ENCODE results near the gene PLIN5. TPM values are rescaled to one million over a fixed set of nuclear protein-coding genes. Genes with fewer than 3 reads are reported as not detected.

The PLIN5 gene
- total RNA-seq, 2 experiments from 2014 or later, result 0.31 to 0.93 TPM

DNA sequence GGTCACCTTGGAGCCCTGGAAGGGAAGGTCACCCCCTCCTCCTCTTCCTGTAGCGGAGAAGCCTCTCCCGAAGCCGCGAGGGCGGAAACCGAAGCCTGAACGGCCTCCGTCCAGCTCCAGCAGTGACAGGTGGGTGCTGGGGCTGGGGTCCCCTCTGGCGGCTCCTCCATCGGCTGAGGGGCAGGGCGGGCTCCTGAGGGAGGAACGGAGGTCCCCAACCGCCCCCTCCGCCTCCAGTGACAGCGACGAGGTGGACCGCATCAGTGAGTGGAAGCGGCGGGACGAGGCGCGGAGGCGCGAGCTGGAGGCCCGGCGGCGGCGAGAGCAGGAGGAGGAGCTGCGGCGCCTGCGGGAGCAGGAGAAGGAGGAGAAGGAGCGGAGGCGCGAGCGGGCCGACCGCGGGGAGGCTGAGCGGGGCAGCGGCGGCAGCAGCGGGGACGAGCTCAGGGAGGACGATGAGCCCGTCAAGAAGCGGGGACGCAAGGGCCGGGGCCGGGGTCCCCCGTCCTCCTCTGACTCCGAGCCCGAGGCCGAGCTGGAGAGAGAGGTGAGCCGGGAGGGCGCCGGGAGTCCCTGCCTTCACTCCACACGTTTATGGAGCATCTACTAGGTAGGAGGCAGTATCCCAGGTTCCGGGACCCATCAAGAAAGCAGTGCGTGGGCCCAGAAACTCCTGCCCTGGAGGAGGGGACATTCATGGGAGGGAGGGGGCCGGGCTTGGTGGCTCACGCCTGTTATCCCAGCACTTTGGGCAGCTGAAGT lies 40.9 kb downstream of the PLIN5 start:
- CTCF ChIA-PET, result no interaction called here
- Mint-ChIP-seq H3K9me3 (no peaks in the 10 kb centered on the region), H3K27me3 (no peaks in the 10 kb centered on the region), H3K4me1 (ENCODE audit: low read depth) (no peaks in the 10 kb centered on the region), H3K4me3 (no peak overlapping the region), H3K36me3 (ENCODE audit: low read depth) (peaks cover 21% of the 10 kb centered on the region), H3K27ac (no peak overlapping the region)
- intact Hi-C loops (cut with DNase I, micrococcal nuclease), result no loop called here
- Histone ChIP-seq H3K4me1 (ENCODE audit: insufficient read depth, low read length) (no peaks in the 10 kb centered on the region), H3K9me3 (ENCODE audit: control insufficient read depth in 1 of 2, insufficient read depth in 1 of 2, low read length in 2 of 2) (peaks cover 0 to 6% of the 10 kb centered on the region in 2 experiments), H3K36me3 (ENCODE audit: insufficient read depth, low read length) (peaks cover 73% of the 10 kb centered on the region), H3K27me3 (ENCODE audit: control insufficient read depth in 1 of 2, insufficient read depth in 2 of 2, low read length in 2 of 2) (no peaks in the 10 kb centered on the region), H3K27ac (ENCODE audit: low read depth in 1 of 2, low read length in 2 of 2) (no peak overlapping the region), H3K4me3 (ENCODE audit: low read length) (no peak overlapping the region)
- ATAC-seq (ENCODE audit: poor library complexity) (no peak), DNase-seq (peak in 1 of 14 experiments; percentile 29)
- TF ChIP-seq, protein P1, sequence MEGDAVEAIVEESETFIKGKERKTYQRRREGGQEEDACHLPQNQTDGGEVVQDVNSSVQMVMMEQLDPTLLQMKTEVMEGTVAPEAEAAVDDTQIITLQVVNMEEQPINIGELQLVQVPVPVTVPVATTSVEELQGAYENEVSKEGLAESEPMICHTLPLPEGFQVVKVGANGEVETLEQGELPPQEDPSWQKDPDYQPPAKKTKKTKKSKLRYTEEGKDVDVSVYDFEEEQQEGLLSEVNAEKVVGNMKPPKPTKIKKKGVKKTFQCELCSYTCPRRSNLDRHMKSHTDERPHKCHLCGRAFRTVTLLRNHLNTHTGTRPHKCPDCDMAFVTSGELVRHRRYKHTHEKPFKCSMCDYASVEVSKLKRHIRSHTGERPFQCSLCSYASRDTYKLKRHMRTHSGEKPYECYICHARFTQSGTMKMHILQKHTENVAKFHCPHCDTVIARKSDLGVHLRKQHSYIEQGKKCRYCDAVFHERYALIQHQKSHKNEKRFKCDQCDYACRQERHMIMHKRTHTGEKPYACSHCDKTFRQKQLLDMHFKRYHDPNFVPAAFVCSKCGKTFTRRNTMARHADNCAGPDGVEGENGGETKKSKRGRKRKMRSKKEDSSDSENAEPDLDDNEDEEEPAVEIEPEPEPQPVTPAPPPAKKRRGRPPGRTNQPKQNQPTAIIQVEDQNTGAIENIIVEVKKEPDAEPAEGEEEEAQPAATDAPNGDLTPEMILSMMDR (IDR thresholded peaks at IDR 0.05), result no peak
- POLR2A ChIA-PET, result no interaction called here

DNA sequence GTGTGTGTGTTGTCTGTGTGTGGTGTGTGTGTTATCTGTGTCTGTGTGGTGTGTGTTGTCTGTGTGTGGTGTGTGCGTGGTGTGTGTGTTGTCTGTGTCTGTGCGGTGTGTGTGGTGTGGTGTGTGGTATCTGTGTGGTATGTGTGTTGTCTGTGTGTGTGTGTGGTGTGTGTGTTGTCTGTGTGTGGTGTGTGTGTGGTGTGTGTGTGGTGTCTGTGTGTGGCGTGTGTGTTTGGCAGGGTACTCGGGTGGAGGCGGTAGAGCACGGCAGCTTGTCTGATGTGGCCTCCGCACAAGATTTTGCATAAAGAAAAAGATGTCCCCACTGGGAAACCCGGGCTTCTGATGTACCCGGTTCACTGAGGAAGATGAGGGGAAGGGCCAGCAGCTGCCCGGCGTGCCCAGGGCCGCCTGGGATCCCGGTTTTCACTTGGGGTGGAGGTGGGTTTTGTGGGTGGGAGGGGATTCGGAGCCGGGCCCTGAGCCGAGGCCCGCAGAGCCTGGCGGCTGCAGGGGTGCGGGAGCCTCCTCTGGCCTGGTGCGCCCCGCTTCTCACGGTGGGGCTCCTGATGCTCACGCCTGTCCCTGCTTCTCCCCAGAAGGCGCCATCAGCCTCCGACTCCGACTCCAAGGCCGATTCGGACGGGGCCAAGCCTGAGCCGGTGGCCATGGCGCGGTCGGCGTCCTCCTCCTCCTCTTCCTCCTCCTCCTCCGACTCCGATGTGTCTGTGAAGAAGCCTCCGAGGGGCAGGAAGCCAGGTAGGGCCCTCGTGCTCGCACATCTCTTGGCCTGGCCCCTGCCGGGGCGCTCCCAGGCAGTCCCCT lies 41.7 kb downstream of the PLIN5 start:
- no peaks in the 10 kb centered on the region for H3K27me3 ChIP-seq (ENCODE audit: control insufficient read depth in 1 of 2, insufficient read depth in 2 of 2, low read length in 2 of 2)
- ChIA-PET CTCF (no interaction called here), POLR2A (no interaction called here)
- no peak overlapping the region for H3K4me3 Mint-ChIP-seq
- H3K4me3 ChIP-seq (ENCODE audit: low read length), result no peak overlapping the region
- intact Hi-C loops (cut with DNase I, micrococcal nuclease), result no loop called here
- no peaks in the 10 kb centered on the region for H3K9me3 Mint-ChIP-seq
- no peak for DNase-seq
- TF ChIP-seq, protein P1 (IDR thresholded peaks at IDR 0.05), result no peak
- no peaks in the 10 kb centered on the region for H3K27me3 Mint-ChIP-seq
- no peak overlapping the region for H3K27ac ChIP-seq (ENCODE audit: low read depth in 1 of 2, low read length in 2 of 2)
- no peaks in the 10 kb centered on the region for H3K4me1 Mint-ChIP-seq (ENCODE audit: low read depth)
- peaks cover 0 to under 1% of the 10 kb centered on the region in 2 experiments for H3K9me3 ChIP-seq (ENCODE audit: control insufficient read depth in 1 of 2, insufficient read depth in 1 of 2, low read length in 2 of 2)
- peaks cover 73% of the 10 kb centered on the region for H3K36me3 ChIP-seq (ENCODE audit: insufficient read depth, low read length)
- no peak for ATAC-seq (ENCODE audit: poor library complexity)
- peaks cover 22% of the 10 kb centered on the region for H3K36me3 Mint-ChIP-seq (ENCODE audit: low read depth)
- H3K27ac Mint-ChIP-seq, result no peak overlapping the region
- H3K4me1 ChIP-seq (ENCODE audit: insufficient read depth, low read length), result no peaks in the 10 kb centered on the region

GRCh38 chr19:4492337-4493103 lies 42.5 kb downstream of the PLIN5 start:
- no peaks in the 10 kb centered on the region for H3K4me1 ChIP-seq (ENCODE audit: insufficient read depth, low read length)
- no peak overlapping the region for H3K4me3 Mint-ChIP-seq
- peaks cover 66% of the 10 kb centered on the region for H3K36me3 ChIP-seq (ENCODE audit: insufficient read depth, low read length)
- no peak overlapping the region for H3K27ac Mint-ChIP-seq
- ChIA-PET CTCF (no interaction called here), POLR2A (no interaction called here)
- H3K27ac ChIP-seq (ENCODE audit: low read depth in 1 of 2, low read length in 2 of 2), result no peak overlapping the region
- DNase-seq, result no peak
- H3K4me1 Mint-ChIP-seq (ENCODE audit: low read depth), result no peaks in the 10 kb centered on the region
- intact Hi-C loops (cut with DNase I, micrococcal nuclease), result no loop called here
- H3K27me3 ChIP-seq (ENCODE audit: control insufficient read depth in 1 of 2, insufficient read depth in 2 of 2, low read length in 2 of 2), result no peaks in the 10 kb centered on the region
- no peaks in the 10 kb centered on the region for H3K9me3 Mint-ChIP-seq
- H3K36me3 Mint-ChIP-seq (ENCODE audit: low read depth), result peaks cover 27% of the 10 kb centered on the region
- H3K4me3 ChIP-seq (ENCODE audit: low read length), result no peak overlapping the region
- TF ChIP-seq, protein P1 (IDR thresholded peaks at IDR 0.05), result no peak
- H3K9me3 ChIP-seq (ENCODE audit: control insufficient read depth in 1 of 2, insufficient read depth in 1 of 2, low read length in 2 of 2), result no peaks in the 10 kb centered on the region
- no peak for ATAC-seq (ENCODE audit: poor library complexity)
- H3K27me3 Mint-ChIP-seq, result no peaks in the 10 kb centered on the region

Data from CD4-positive, alpha-beta T cell (primary cell).